ENCODE measurements around the gene ITGAV. TPM values are rescaled to one million over a fixed set of nuclear protein-coding genes. Genes with fewer than 3 reads are reported as not detected.

ITGAV gene
- total RNA-seq, 2 experiments from 2014 or later: 4.7 to 7.5 TPM

GRCh38 chr2:186590759-186591505, 1.1 kb downstream of the ITGAV start:
- Mint-ChIP-seq H3K9me3 (no peaks in the 10 kb centered on the region), H3K27ac (peak overlapping the region; percentile 83), H3K27me3 (no peaks in the 10 kb centered on the region), H3K4me3 (peak overlapping the region; percentile 82), H3K36me3 (ENCODE audit: low read depth) (no peaks in the 10 kb centered on the region), H3K4me1 (ENCODE audit: low read depth) (peaks cover 31% of the 10 kb centered on the region)
- ChIA-PET POLR2A (interaction anchor here (0.6 to 2.3 kb wide), 4 partner anchors 17 to 105 kb away, joined by 3 to 8 read pairs (median 6); partner anchors contain the start of gene ZC3H15), CTCF (interaction anchor here (1.2 kb wide), 1 partner anchor 49 kb away, joined by 3 read pairs; no protein-coding TSS in a partner anchor)
- TF ChIP-seq, protein P1, sequence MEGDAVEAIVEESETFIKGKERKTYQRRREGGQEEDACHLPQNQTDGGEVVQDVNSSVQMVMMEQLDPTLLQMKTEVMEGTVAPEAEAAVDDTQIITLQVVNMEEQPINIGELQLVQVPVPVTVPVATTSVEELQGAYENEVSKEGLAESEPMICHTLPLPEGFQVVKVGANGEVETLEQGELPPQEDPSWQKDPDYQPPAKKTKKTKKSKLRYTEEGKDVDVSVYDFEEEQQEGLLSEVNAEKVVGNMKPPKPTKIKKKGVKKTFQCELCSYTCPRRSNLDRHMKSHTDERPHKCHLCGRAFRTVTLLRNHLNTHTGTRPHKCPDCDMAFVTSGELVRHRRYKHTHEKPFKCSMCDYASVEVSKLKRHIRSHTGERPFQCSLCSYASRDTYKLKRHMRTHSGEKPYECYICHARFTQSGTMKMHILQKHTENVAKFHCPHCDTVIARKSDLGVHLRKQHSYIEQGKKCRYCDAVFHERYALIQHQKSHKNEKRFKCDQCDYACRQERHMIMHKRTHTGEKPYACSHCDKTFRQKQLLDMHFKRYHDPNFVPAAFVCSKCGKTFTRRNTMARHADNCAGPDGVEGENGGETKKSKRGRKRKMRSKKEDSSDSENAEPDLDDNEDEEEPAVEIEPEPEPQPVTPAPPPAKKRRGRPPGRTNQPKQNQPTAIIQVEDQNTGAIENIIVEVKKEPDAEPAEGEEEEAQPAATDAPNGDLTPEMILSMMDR (IDR thresholded peaks at IDR 0.05): no peak
- intact Hi-C loops (cut with micrococcal nuclease): loop anchor here (5.0 kb wide), 1 partner anchor 51 kb away; no protein-coding TSS in a partner anchor
- DNase-seq (peak; percentile 35), ATAC-seq (peak; percentile 40)

DNA sequence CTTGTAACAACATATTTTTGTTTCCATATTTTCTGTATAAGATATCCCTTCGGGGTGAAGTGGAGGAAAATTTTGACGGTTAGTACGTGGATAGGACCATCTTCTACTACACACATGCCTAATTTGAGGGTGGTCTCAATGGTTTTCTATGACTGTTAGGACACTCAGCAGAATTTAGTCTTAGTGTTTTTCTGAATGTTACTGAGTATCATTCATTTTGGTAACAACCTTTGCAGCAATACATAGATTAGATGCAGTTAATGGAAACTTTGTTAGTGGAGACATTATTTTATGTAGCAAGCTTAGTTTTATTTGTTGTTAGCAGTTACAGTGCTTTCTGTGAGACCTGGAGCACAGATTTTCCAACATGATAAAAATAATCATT, 1.6 kb downstream of the ITGAV start:
- ATAC-seq (no peak), DNase-seq (no peak)
- Mint-ChIP-seq H3K27me3 (no peaks in the 10 kb centered on the region), H3K4me3 (peak overlapping the region; percentile 82), H3K36me3 (ENCODE audit: low read depth) (no peaks in the 10 kb centered on the region), H3K27ac (peak overlapping the region; percentile 83), H3K9me3 (no peaks in the 10 kb centered on the region), H3K4me1 (ENCODE audit: low read depth) (peaks cover 31% of the 10 kb centered on the region)
- intact Hi-C loops (cut with micrococcal nuclease): loop anchor here (5.0 kb wide), 1 partner anchor 51 kb away; no protein-coding TSS in a partner anchor
- ChIA-PET CTCF (no interaction called here), POLR2A (no interaction called here)
- TF ChIP-seq, protein P1 (IDR thresholded peaks at IDR 0.05): no peak

DNA sequence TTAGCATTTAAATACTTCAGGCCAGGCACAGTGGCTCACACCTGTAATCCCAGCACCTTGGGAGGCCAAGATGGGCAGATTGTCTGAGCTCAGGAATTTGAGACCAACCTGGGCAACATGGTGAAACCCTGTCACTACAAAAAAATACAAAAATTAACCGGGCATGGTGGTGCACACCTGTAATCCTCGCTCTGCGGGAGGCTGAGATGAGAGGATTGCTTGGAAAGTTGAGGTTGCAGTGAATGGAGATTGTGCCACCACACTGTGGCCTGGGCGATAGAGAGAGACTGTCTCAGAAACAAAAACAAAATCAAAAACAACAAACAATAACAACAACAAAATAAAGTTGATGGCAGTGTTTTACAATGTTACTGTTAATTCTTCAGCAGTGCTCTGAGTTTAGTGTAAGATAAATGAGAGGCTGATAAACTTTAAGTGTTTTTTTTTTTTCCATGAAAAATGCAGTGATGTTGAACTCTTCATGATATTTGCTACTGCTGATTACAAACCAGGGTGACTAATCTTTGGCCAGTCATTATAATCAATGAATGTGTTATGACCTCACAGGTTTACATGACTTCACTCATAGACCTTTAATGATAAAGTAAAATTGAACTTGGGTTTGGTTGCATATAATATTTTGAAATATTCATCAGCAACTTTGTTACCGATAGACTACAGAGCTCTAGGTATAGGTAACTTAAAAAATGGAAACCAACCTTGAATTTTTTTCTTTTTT, 2.5 kb downstream of the ITGAV start:
- Mint-ChIP-seq H3K27me3 (no peaks in the 10 kb centered on the region), H3K4me3 (peak overlapping the region; percentile 12), H3K9me3 (no peaks in the 10 kb centered on the region), H3K36me3 (ENCODE audit: low read depth) (no peaks in the 10 kb centered on the region), H3K27ac (no peak overlapping the region), H3K4me1 (ENCODE audit: low read depth) (peaks cover 31% of the 10 kb centered on the region)
- TF ChIP-seq, protein P1 (IDR thresholded peaks at IDR 0.05): no peak
- ATAC-seq: no peak
- ChIA-PET CTCF (no interaction called here), POLR2A (interaction anchor here (0.6 kb wide), 1 partner anchor 10 kb away, joined by 3 read pairs; no protein-coding TSS in a partner anchor)
- DNase-seq: no peak
- intact Hi-C loops (cut with micrococcal nuclease): loop anchor here (5.0 kb wide), 1 partner anchor 50 kb away; no protein-coding TSS in a partner anchor

DNA sequence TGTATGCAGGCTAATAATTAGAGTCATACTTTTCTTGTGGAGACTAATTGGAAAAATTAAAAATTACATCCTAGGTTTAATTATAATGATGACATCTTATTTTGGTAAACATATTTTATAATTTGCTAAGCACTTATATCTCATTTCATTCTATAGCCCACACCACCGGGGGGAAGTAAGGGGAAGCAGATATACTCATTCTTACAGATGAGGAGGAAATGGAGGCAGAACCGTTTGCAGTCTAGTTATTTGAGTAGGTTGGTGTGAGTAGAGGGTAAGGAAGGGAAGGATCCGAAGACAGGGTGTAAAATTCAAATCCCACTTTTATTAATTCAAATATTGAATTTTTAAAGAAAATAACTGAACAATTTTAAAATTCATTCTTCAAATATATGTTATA, 3.7 kb downstream of the ITGAV start:
- no peak for DNase-seq
- POLR2A ChIA-PET: no interaction called here
- Mint-ChIP-seq H3K27me3 (no peaks in the 10 kb centered on the region), H3K27ac (no peak overlapping the region), H3K9me3 (no peaks in the 10 kb centered on the region), H3K4me1 (ENCODE audit: low read depth) (peaks cover 31% of the 10 kb centered on the region), H3K4me3 (no peak overlapping the region), H3K36me3 (ENCODE audit: low read depth) (no peaks in the 10 kb centered on the region)
- CTCF ChIA-PET: interaction anchor here (0.6 kb wide), 1 partner anchor 44 kb away, joined by 3 read pairs; no protein-coding TSS in a partner anchor
- TF ChIP-seq, protein P1 (IDR thresholded peaks at IDR 0.05): no peak
- intact Hi-C loops (cut with micrococcal nuclease): loop anchor here (5.0 kb wide), 1 partner anchor 49 kb away; no protein-coding TSS in a partner anchor
- no peak for ATAC-seq
